Cardiac fibroblast (primary cell): ENCODE data around the gene LSM7.

ENCODE experiments used
- DNase-seq, 2 donors: peaks; one replicate each; pipeline versions ENCODE4 v3.0.0 to v3.0.0-alpha.2; 2010; ENCODE audit warnings: low read depth in 2 of 2
- H3K4me3 ChIP-seq, 2 donors: replicated peaks in 1 of 2; 1 replicate in 1 of 2; 2 replicates in 1 of 2; pipeline ENCODE4 v1.5.1; 2011; ENCODE audit warnings: low read depth in 2 of 2, low read length in 2 of 2, mild to moderate bottlenecking in 2 of 2, moderate library complexity in 1 of 2
- CTCF ChIP-seq: IDR thresholded peaks from one replicate; pipeline ENCODE4 v1.5.1; 2011; ENCODE audit warnings: low read depth, mild to moderate bottlenecking, low read length, inconsistent platforms

LSM7 gene

GRCh38 chr19:2328401-2329148 is at the start of gene LSM7, which contains the start of gene SPPL2B:
TSS of gene LSM7 (minus strand) at chr19:2328586. CDS start at chr19:2328566, 20 bp downstream.
TSS of gene SPPL2B (plus strand) at chr19:2328684. CDS start at chr19:2328710, 26 bp downstream.
- H3K4me3 ChIP-seq, result peak within 1 kb of the TSS; percentile 91 to 94
- peak; percentile 85 to 92 for DNase-seq
- no peak for TF ChIP-seq CTCF

- DNase-seq, result no peak
- no peak for TF ChIP-seq CTCF
- H3K4me3 ChIP-seq, result no peak overlapping the region
These were observed 48.6 kb upstream of the LSM7 start for GRCh38 chr19:2376784-2377519.

GRCh38 chr19:2375353-2376121 is 47.2 kb upstream of the LSM7 start:
- no peak for TF ChIP-seq CTCF
- DNase-seq, result no peak

GRCh38 chr19:2374808-2375207 is 46.4 kb upstream of the LSM7 start:
- H3K4me3 ChIP-seq, result no peak overlapping the region
- no peak for DNase-seq
- no peak for TF ChIP-seq CTCF

More at GRCh38 chr19:2375353-2376121, 47.2 kb upstream of the LSM7 start:
- H3K4me3 ChIP-seq, result no peak overlapping the region

GRCh38 chr19:2372076-2372612 is 43.8 kb upstream of the LSM7 start:
- no peak for TF ChIP-seq CTCF
- no peak for DNase-seq
- no peak overlapping the region for H3K4me3 ChIP-seq

GRCh38 chr19:2371656-2372055 is 43.3 kb upstream of the LSM7 start:
- no peak overlapping the region for H3K4me3 ChIP-seq
- DNase-seq, result peak; percentile 7 to 49
- no peak for TF ChIP-seq CTCF
